Lower leg skin (tissue), 4 donors: ENCODE data around the gene DHX32. TPM values are rescaled to one million over a fixed set of nuclear protein-coding genes. Genes with fewer than 3 reads are reported as not detected.

ENCODE experiments used
- DNase-seq, 2 donors: peaks; one replicate each; pipeline ENCODE4 v3.0.0-alpha.2; 2019; ENCODE audit warnings: low spot score in 2 of 2
- H3K4me3 ChIP-seq: fragments of 200-600 bp; sonication (generic); 2 replicates; pipeline ENCODE4 v1.5.1; 2017; ENCODE audit warnings: mild to moderate bottlenecking, low read depth; ENCODE audit not compliant: poor library complexity, severe bottlenecking
- CTCF ChIP-seq, 3 donors: fragments of 450-650 bp; IDR thresholded peaks; one replicate each; pipeline ENCODE4 v1.5.1; 2016; ENCODE audit warnings: antibody characterized with exemption in 3 of 3, mild to moderate bottlenecking in 3 of 3, moderate library complexity in 2 of 3
- POLR2A ChIP-seq, 2 donors: fragments of 450-650 bp; IDR thresholded peaks; one replicate each; pipeline ENCODE4 v1.6.1; 2016 to 2017; ENCODE audit warnings: antibody characterized with exemption in 2 of 2, mild to moderate bottlenecking in 1 of 2, moderate library complexity in 1 of 2
- WGBS, 2 donors: methylation state at CpG; one replicate each; pipeline ENCODE4 v1.1.5; 2018; 5-methylcytosine and 5-hydroxymethylcytosine counted together
- intact Hi-C: fragments of 100-400 bp; cut with DNase I; formaldehyde crosslinking; loops from one replicate; pipeline ENCODE4 v1.15.0; 2023; ENCODE audit warnings: low total_unique reads
- total RNA-seq, 4 donors: library from RNA; depleted of rRNA; stranded (reverse); fragments of >200 nt; gene quantifications; one replicate each; pipeline ENCODE4 v1.1.0, GENCODE V29; 2016

The DHX32 gene
- total RNA-seq, 4 donors from 2014 or later = 43.4 to 68.2 (median 55.5) TPM

- 92 to 93% methylated on average over 4 of the region's 4 CpGs for WGBS, 2 donors
- intact Hi-C loops = no loop called here
- TF ChIP-seq CTCF (IDR thresholded peaks at IDR 0.05) = no peak
- no peak for TF ChIP-seq POLR2A (IDR thresholded peaks at IDR 0.05)
These were observed 9.8 kb downstream of the DHX32 start for GRCh38 chr10:125871338-125871737.

GRCh38 chr10:125868372-125868975 is 12.6 kb downstream of the DHX32 start:
- TF ChIP-seq POLR2A (IDR thresholded peaks at IDR 0.05) (no peak), CTCF (IDR thresholded peaks at IDR 0.05) (peak in 1 of 3 donors; percentile 67)
- intact Hi-C loops = no loop called here
- H3K4me3 ChIP-seq = no peak overlapping the region
- DNase-seq = no peak
- 52 to 59% methylated on average over 7 of the region's 7 CpGs for WGBS, 2 donors

More at GRCh38 chr10:125871338-125871737, 9.8 kb downstream of the DHX32 start:
- no peak overlapping the region for H3K4me3 ChIP-seq
- DNase-seq = no peak

DNA sequence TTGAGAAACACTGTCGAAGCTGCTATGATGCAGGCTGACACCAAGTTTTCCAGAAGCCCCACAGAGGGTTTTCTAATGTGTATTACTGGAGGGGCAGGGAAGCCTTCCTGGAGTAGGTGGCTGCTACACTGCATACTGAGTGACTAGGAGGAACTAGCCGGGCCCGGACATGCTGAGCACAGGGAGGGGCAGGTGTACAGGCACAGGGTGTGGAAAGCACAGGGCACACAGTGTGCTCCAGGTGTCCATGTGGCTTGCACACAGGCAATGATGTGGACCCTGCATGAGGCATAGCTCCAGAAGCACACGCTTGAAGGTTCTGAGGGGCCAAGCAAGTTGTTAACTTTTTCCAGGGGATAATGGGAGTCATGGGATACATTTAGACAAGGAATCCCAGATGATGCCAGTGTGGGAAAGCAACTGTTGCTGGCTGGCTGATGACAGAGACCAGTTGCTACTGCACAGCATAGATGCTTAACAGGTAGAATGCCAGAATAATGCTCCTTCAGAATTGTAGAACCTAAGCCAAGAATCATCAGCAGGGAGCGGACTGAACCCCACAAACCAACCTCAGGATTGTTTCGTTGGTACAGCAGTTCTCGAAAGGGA is 14.6 kb downstream of the DHX32 start:
- peak in 1 of 2 donors; percentile 19 for DNase-seq

DNA sequence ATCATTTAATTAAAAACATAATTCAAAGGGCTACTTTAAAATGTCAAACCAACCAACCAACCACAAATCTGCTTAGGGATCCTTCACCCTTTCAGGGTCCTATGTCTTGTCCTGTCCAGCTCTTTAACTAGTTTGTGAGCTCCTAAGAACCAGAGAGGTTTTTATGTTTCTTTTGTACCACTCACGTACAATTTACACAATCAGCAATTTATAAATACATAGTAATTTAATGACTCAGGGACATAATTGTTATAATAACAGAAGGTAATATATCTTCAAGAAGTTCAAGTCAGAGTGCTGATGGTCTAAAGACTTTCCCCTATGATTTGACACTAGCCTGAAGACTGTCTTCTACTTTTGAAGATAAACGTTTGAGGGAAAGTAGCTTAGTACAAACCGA is 16.0 kb downstream of the DHX32 start:
- no peak for DNase-seq
- no peak overlapping the region for H3K4me3 ChIP-seq
- 81 to 87% methylated on average over 3 of the region's 3 CpGs for WGBS, 2 donors
- TF ChIP-seq POLR2A (IDR thresholded peaks at IDR 0.05) (no peak), CTCF (IDR thresholded peaks at IDR 0.05) (no peak)
- intact Hi-C loops = no loop called here

More for the DNA sequence above, 14.6 kb downstream of the DHX32 start:
- intact Hi-C loops = no loop called here
- TF ChIP-seq POLR2A (IDR thresholded peaks at IDR 0.05) = no peak
- TF ChIP-seq CTCF (IDR thresholded peaks at IDR 0.05) = no peak
- 86 to 87% methylated on average over 7 of the region's 7 CpGs for WGBS, 2 donors
- H3K4me3 ChIP-seq = no peak overlapping the region

DNA sequence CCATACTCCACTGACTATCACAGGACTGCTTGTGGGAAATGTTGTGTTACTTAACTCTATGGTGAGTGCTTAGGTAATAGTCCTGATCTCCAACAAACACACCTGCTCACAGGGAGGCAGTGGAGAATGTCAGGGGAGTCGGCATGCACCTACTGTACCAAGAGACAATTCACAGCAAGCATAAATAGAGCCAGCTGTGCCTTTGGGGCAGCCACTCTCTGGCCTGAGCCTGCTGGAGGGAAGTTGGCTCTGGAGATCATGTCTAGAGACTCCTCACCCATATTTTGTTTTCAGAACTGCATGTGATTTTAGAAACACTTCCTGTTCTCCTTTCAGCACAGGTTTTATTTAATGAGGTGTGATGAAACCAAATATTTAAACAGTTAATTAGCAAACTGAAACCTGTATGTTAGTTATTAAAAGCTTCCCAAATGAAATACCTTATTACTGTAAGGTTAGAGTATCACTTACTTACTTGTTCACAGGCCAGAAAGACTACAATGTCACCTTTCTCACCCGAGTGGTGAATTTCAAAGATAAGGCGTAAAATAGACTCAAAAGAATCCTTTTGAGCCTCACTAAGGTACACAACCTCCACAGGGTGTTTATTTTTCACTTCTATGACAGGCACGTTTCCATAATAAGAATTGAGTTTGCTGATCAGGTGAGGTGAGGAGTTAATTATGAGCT is 21.8 kb downstream of the DHX32 start:
- 89 to 90% methylated on average over 4 of the region's 4 CpGs for WGBS, 2 donors
- intact Hi-C loops = no loop called here
- DNase-seq = no peak

More for the DNA sequence above, 21.8 kb downstream of the DHX32 start:
- H3K4me3 ChIP-seq = no peak overlapping the region
- TF ChIP-seq POLR2A (IDR thresholded peaks at IDR 0.05) (no peak), CTCF (IDR thresholded peaks at IDR 0.05) (no peak)
